ENCODE data around the gene RRP7A. TPM values are rescaled to one million over a fixed set of nuclear protein-coding genes. Genes with fewer than 3 reads are reported as not detected.
"Not testable (repeated sequence)": the region's sequence is repeated elsewhere in the genome, so short reads cannot be mapped to it uniquely, and the experiment has no call there.

RRP7A gene
- polyA plus RNA-seq, 1 experiment: 42.3 TPM

GRCh38 chr22:42536166-42536565 lies 16.6 kb upstream of the RRP7A start:
- Histone ChIP-seq H3K4me3 (ENCODE audit: low read depth, low read length) (no peak overlapping the region), H3K27me3 (ENCODE audit: control insufficient read depth, insufficient read depth, low read length) (no peaks in the 10 kb centered on the region), H3K36me3 (ENCODE audit: control insufficient read depth, insufficient read depth, low read length) (no peaks in the 10 kb centered on the region)
- ChIA-PET CTCF (no interaction called here), POLR2A (no interaction called here)
- DNase-seq (ENCODE audit: low read depth): no peak
- TF ChIP-seq CTCF (IDR thresholded peaks at IDR 0.05; ENCODE audit: insufficient read depth, low read depth, low read length): no peak

DNA sequence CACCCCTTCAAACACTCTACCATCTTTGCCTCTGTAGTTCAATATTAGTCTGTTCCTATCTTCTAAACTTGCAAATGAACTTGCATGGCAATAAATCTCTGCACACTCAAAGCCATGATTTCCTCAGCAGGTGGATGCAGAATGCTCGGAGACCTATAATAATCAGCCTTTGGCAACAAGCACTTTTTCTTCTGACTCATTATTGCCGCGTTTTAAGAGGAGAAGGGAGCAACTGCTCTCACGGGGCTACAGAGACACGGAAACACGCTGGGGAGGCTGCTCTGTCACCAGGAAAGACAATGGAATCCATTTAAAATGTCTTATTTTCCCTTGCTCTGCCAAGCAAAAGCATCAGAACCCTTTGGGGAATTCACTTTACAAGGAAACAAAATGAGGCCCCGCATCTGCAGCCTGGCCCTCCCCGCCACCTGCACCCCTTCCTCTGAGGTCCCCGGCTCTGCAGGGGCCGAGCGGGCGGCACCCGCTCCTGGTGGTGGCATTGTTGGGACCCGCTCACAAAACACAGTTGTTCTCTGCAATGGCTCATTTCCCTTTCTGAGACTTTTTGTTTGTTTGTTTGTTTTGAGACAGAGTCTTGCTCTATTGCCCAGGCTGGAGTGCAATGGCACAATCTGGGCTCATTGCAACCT lies 15.6 kb upstream of the RRP7A start:
- H3K4me3 ChIP-seq (ENCODE audit: low read depth, low read length); POLR2A ChIA-PET; H3K36me3 ChIP-seq (ENCODE audit: control insufficient read depth, insufficient read depth, low read length); H3K27me3 ChIP-seq (ENCODE audit: control insufficient read depth, insufficient read depth, low read length); DNase-seq (ENCODE audit: low read depth); CTCF ChIA-PET: not testable (repeated sequence)

GRCh38 chr22:42533638-42533977 lies 14.0 kb upstream of the RRP7A start:
- ChIA-PET CTCF (no interaction called here), POLR2A (no interaction called here)
- Histone ChIP-seq H3K4me3 (ENCODE audit: low read depth, low read length) (no peak overlapping the region), H3K36me3 (ENCODE audit: control insufficient read depth, insufficient read depth, low read length) (no peaks in the 10 kb centered on the region), H3K27me3 (ENCODE audit: control insufficient read depth, insufficient read depth, low read length) (no peaks in the 10 kb centered on the region)
- TF ChIP-seq CTCF (IDR thresholded peaks at IDR 0.05; ENCODE audit: insufficient read depth, low read depth, low read length): no peak
- DNase-seq (ENCODE audit: low read depth): no peak

GRCh38 chr22:42531401-42532084 lies 11.9 kb upstream of the RRP7A start:
- CTCF ChIA-PET; POLR2A ChIA-PET; H3K4me3 ChIP-seq (ENCODE audit: low read depth, low read length); H3K27me3 ChIP-seq (ENCODE audit: control insufficient read depth, insufficient read depth, low read length); DNase-seq (ENCODE audit: low read depth); H3K36me3 ChIP-seq (ENCODE audit: control insufficient read depth, insufficient read depth, low read length): not testable (repeated sequence)

DNA sequence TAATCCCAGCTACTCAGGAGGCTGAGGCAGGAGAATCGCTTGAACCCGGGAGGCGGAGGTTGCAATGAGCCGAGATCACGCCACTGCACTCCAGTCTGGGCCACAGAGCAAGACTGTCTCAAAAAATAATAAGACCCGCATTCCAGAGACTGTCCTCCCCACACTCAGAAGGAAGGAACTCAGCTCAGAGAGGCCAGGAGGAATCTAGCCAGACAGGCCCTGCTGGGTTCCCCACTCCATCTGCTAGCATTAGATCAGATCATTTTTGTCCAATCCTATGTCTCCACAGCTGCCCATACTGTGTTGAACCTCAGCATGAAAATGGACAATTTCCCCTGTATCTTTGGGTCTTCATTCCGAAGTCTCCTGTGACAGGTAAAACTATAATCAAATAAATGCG lies 9.8 kb upstream of the RRP7A start:
- H3K36me3 ChIP-seq (ENCODE audit: control insufficient read depth, insufficient read depth, low read length); POLR2A ChIA-PET; H3K4me3 ChIP-seq (ENCODE audit: low read depth, low read length); CTCF ChIA-PET; H3K27me3 ChIP-seq (ENCODE audit: control insufficient read depth, insufficient read depth, low read length); DNase-seq (ENCODE audit: low read depth): not testable (repeated sequence)

DNA sequence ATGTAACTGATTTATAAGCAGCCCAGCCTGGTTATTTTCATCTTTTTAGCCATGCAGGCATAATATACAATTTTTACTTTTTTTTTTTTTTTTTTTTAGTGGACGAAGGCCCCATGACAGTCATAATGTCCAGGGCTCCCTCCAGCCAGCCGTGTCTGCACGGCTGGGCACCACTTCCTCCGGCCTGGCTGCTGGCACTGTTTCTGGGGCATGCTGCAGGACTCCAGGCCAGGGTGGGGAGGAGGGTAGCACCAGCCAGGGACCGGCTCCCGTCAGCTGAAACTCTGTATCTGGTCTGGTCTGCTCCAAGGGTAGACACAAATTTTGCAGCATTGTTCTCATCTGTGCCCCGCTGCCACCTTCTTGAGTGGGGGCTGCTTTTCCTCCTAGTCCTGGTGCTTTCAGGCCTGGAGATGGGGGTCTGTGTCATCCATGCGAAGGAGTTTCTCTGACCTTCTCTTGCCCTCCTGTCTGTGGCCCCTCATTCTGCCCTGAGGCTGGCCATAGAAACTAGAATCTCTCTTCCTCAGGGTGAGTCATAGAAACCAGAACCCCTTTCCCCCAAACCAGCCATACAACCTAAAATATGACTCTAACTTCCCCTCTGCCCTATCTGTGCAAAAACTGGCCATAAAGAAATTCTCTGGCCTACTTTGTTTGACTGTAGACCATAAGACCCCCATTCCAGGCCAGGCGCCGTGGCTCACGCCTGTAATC lies 9.2 kb upstream of the RRP7A start:
- TF ChIP-seq CTCF (IDR thresholded peaks at IDR 0.05; ENCODE audit: insufficient read depth, low read depth, low read length): no peak
- Histone ChIP-seq H3K27me3 (ENCODE audit: control insufficient read depth, insufficient read depth, low read length) (no peaks in the 10 kb centered on the region), H3K4me3 (ENCODE audit: low read depth, low read length) (no peak overlapping the region), H3K36me3 (ENCODE audit: control insufficient read depth, insufficient read depth, low read length) (no peaks in the 10 kb centered on the region)
- no peak for DNase-seq (ENCODE audit: low read depth)
- ChIA-PET POLR2A (no interaction called here), CTCF (no interaction called here)

Measured in BJ (cell line).